Measurements from ENCODE around the gene RBM12.
"Not testable (repeated sequence)": the region's sequence is repeated elsewhere in the genome, so short reads cannot be mapped to it uniquely, and the experiment has no call there.

The RBM12 gene

GRCh38 chr20:35708502-35708901 is 43.8 kb upstream of the RBM12 start:
- no peak for DNase-seq (ENCODE audit: extremely low read depth, low read depth)
- no peak for TF ChIP-seq CTCF (IDR thresholded peaks at IDR 0.05; ENCODE audit: low read depth, low read length)

- not testable (repeated sequence) for DNase-seq (ENCODE audit: extremely low read depth, low read depth)
Observed at GRCh38 chr20:35706591-35707529, 42.2 kb upstream of the RBM12 start.

GRCh38 chr20:35705894-35706293 is 41.2 kb upstream of the RBM12 start:
- not testable (repeated sequence) for DNase-seq (ENCODE audit: extremely low read depth, low read depth)

GRCh38 chr20:35704514-35705261 is 40.0 kb upstream of the RBM12 start:
- TF ChIP-seq CTCF (IDR thresholded peaks at IDR 0.05; ENCODE audit: low read depth, low read length) = no peak
- DNase-seq (ENCODE audit: extremely low read depth, low read depth) = no peak

GRCh38 chr20:35702824-35703695 is 38.4 kb upstream of the RBM12 start:
- TF ChIP-seq CTCF (IDR thresholded peaks at IDR 0.05; ENCODE audit: low read depth, low read length) = no peak
- no peak for DNase-seq (ENCODE audit: extremely low read depth, low read depth)

- TF ChIP-seq CTCF (IDR thresholded peaks at IDR 0.05; ENCODE audit: low read depth, low read length) = no peak
- DNase-seq (ENCODE audit: extremely low read depth, low read depth) = peak; percentile 89
Observed at GRCh38 chr20:35702051-35702823, 37.5 kb upstream of the RBM12 start.

- DNase-seq (ENCODE audit: extremely low read depth, low read depth) = no peak
- TF ChIP-seq CTCF (IDR thresholded peaks at IDR 0.05; ENCODE audit: low read depth, low read length) = no peak
Observed at GRCh38 chr20:35700625-35701148, 36.0 kb upstream of the RBM12 start.

Data from AG09319 (cell line).